ENCODE results near the gene PRAMEF20.
"Not testable (repeated sequence)": the region's sequence is repeated elsewhere in the genome, so short reads cannot be mapped to it uniquely, and the experiment has no call there.

PRAMEF20 gene

GRCh38 chr1:13410150-13410549 lies at the start of gene PRAMEF20:
Gene PRAMEF20, plus strand, starts transcription at chr1:13410450. Its CDS starts 5,905 bp downstream, at chr1:13416355.
- in situ Hi-C loops (cut with HindIII; ENCODE audit: low pct_ligation_motif_present, low pct_unique_long_range_greater_than_20kb, low sequenced_read_pairs) = not testable (repeated sequence)

GRCh38 chr1:13362364-13362763 lies 47.9 kb upstream of the PRAMEF20 start:
- DNase-seq; in situ Hi-C loops (cut with HindIII; ENCODE audit: low pct_ligation_motif_present, low pct_unique_long_range_greater_than_20kb, low sequenced_read_pairs): not testable (repeated sequence)

More at GRCh38 chr1:13410150-13410549, at the start of gene PRAMEF20:
- not testable (repeated sequence) for DNase-seq

- DNase-seq; in situ Hi-C loops (cut with HindIII; ENCODE audit: low pct_ligation_motif_present, low pct_unique_long_range_greater_than_20kb, low sequenced_read_pairs): not testable (repeated sequence)
Measured at GRCh38 chr1:13364928-13365327, 45.3 kb upstream of the PRAMEF20 start.

- in situ Hi-C loops (cut with HindIII; ENCODE audit: low pct_ligation_motif_present, low pct_unique_long_range_greater_than_20kb, low sequenced_read_pairs); DNase-seq: not testable (repeated sequence)
Measured at GRCh38 chr1:13366536-13366935, 43.7 kb upstream of the PRAMEF20 start.

- in situ Hi-C loops (cut with HindIII; ENCODE audit: low pct_ligation_motif_present, low pct_unique_long_range_greater_than_20kb, low sequenced_read_pairs) = not testable (repeated sequence)
- DNase-seq = peak; percentile 1
Measured at GRCh38 chr1:13368544-13368943, 41.7 kb upstream of the PRAMEF20 start.

GRCh38 chr1:13378983-13379382 lies 31.3 kb upstream of the PRAMEF20 start:
- in situ Hi-C loops (cut with HindIII; ENCODE audit: low pct_ligation_motif_present, low pct_unique_long_range_greater_than_20kb, low sequenced_read_pairs); DNase-seq: not testable (repeated sequence)

- in situ Hi-C loops (cut with HindIII; ENCODE audit: low pct_ligation_motif_present, low pct_unique_long_range_greater_than_20kb, low sequenced_read_pairs); DNase-seq: not testable (repeated sequence)
Measured at GRCh38 chr1:13380380-13380779, 29.9 kb upstream of the PRAMEF20 start.

- DNase-seq; in situ Hi-C loops (cut with HindIII; ENCODE audit: low pct_ligation_motif_present, low pct_unique_long_range_greater_than_20kb, low sequenced_read_pairs): not testable (repeated sequence)
Measured at GRCh38 chr1:13389332-13389731, 20.9 kb upstream of the PRAMEF20 start, which contains the start of gene PRAMEF17. Gene PRAMEF17, plus strand, starts transcription at chr1:13389632. Its CDS starts 26 bp downstream, at chr1:13389658.

- in situ Hi-C loops (cut with HindIII; ENCODE audit: low pct_ligation_motif_present, low pct_unique_long_range_greater_than_20kb, low sequenced_read_pairs); DNase-seq: not testable (repeated sequence)
Measured at GRCh38 chr1:13393004-13393403, 17.2 kb upstream of the PRAMEF20 start.

- in situ Hi-C loops (cut with HindIII; ENCODE audit: low pct_ligation_motif_present, low pct_unique_long_range_greater_than_20kb, low sequenced_read_pairs); DNase-seq: not testable (repeated sequence)
Measured at GRCh38 chr1:13394761-13395160, 15.5 kb upstream of the PRAMEF20 start.

- DNase-seq; in situ Hi-C loops (cut with HindIII; ENCODE audit: low pct_ligation_motif_present, low pct_unique_long_range_greater_than_20kb, low sequenced_read_pairs): not testable (repeated sequence)
Measured at GRCh38 chr1:13395311-13395710, 14.9 kb upstream of the PRAMEF20 start.

GRCh38 chr1:13407811-13408210 lies 2.4 kb upstream of the PRAMEF20 start:
- in situ Hi-C loops (cut with HindIII; ENCODE audit: low pct_ligation_motif_present, low pct_unique_long_range_greater_than_20kb, low sequenced_read_pairs) = no loop called here
- no peak for DNase-seq

GRCh38 chr1:13430495-13430894 lies 20.2 kb downstream of the PRAMEF20 start:
- in situ Hi-C loops (cut with HindIII; ENCODE audit: low pct_ligation_motif_present, low pct_unique_long_range_greater_than_20kb, low sequenced_read_pairs) = no loop called here
- DNase-seq = no peak

- in situ Hi-C loops (cut with HindIII; ENCODE audit: low pct_ligation_motif_present, low pct_unique_long_range_greater_than_20kb, low sequenced_read_pairs) = no loop called here
- DNase-seq = no peak
Measured at GRCh38 chr1:13432251-13432650, 22.0 kb downstream of the PRAMEF20 start.

- in situ Hi-C loops (cut with HindIII; ENCODE audit: low pct_ligation_motif_present, low pct_unique_long_range_greater_than_20kb, low sequenced_read_pairs); DNase-seq: not testable (repeated sequence)
Measured at GRCh38 chr1:13433694-13434358, 23.6 kb downstream of the PRAMEF20 start.

GRCh38 chr1:13435458-13435857 lies 25.2 kb downstream of the PRAMEF20 start:
- no peak for DNase-seq
- in situ Hi-C loops (cut with HindIII; ENCODE audit: low pct_ligation_motif_present, low pct_unique_long_range_greater_than_20kb, low sequenced_read_pairs) = no loop called here

GRCh38 chr1:13439104-13439783 lies 29.0 kb downstream of the PRAMEF20 start:
- in situ Hi-C loops (cut with HindIII; ENCODE audit: low pct_ligation_motif_present, low pct_unique_long_range_greater_than_20kb, low sequenced_read_pairs); DNase-seq: not testable (repeated sequence)

- in situ Hi-C loops (cut with HindIII; ENCODE audit: low pct_ligation_motif_present, low pct_unique_long_range_greater_than_20kb, low sequenced_read_pairs) = no loop called here
Measured at GRCh38 chr1:13443335-13443979, 33.2 kb downstream of the PRAMEF20 start.

GRCh38 chr1:13450204-13450603 lies 40.0 kb downstream of the PRAMEF20 start:
- no peak for DNase-seq
- in situ Hi-C loops (cut with HindIII; ENCODE audit: low pct_ligation_motif_present, low pct_unique_long_range_greater_than_20kb, low sequenced_read_pairs) = no loop called here

More at GRCh38 chr1:13443335-13443979, 33.2 kb downstream of the PRAMEF20 start:
- DNase-seq = no peak

Measured in ACHN (cell line).